GM19025 (cell line): ENCODE measurements around the gene SEPTIN5.
A peak's percentile ranks its signal among the peaks of the same experiment; 100 is the strongest.

Experiments
- ATAC-seq: cut with Tn5 transposase; IDR thresholded peaks from one replicate; pipeline ENCODE4 v1.9.1; 2021; ENCODE audit warnings: mild to moderate bottlenecking, low read depth, moderate library complexity; ENCODE audit not compliant: unreplicated experiment

SEPTIN5 gene

DNA sequence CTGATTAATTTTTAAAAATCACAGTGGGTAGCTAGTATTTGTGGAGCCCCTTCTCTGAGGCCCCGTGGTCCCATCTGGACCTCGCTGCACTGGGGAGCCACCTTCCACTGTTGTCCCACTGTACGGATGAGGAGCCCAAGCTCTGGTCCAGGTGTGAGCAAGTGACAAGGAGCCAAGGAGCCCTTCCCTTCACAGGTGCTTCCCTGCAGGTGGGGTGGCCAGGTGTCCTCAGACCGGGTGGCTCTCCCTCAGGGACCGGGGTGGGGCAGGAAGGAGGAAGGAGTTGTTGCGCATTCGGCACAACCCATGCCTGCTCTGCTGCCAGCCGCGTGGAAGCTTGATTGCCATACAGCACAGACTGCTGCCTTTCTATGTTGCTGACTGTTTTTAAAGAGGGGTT is 10.4 kb upstream of the SEPTIN5 start:
- ATAC-seq: no peak

DNA sequence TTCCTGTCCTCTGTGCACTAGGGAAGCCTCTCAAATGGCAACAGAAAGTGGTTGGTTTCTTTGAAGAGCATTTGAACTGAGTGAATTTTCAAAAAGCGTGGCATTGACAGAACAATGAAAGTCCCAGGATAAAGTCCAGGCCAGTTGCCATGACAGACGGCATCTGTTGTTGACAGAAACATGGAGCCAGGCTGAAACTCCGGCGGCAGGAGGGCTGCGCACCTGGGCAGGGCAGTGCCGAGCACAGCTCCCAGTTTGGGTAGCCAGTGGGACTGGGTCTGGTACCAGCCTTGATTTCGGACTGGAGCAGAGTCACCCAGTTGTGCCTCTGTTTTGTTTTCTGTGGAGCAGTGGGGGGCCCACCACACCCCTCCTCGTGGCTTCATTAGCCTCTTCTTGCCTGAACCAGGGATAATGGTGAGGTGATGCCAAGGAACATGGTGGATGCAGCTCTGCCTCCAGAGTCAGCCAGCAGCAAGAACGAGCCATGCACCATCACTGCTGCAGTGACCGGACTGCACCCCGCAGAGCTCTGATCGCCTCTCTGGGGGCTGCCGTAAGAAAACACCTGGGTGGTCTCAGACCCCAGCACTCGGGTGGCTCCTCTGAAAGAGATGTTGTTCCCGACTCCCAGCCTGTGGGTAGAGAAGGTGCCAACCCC is 9.8 kb upstream of the SEPTIN5 start:
- ATAC-seq: no peak

DNA sequence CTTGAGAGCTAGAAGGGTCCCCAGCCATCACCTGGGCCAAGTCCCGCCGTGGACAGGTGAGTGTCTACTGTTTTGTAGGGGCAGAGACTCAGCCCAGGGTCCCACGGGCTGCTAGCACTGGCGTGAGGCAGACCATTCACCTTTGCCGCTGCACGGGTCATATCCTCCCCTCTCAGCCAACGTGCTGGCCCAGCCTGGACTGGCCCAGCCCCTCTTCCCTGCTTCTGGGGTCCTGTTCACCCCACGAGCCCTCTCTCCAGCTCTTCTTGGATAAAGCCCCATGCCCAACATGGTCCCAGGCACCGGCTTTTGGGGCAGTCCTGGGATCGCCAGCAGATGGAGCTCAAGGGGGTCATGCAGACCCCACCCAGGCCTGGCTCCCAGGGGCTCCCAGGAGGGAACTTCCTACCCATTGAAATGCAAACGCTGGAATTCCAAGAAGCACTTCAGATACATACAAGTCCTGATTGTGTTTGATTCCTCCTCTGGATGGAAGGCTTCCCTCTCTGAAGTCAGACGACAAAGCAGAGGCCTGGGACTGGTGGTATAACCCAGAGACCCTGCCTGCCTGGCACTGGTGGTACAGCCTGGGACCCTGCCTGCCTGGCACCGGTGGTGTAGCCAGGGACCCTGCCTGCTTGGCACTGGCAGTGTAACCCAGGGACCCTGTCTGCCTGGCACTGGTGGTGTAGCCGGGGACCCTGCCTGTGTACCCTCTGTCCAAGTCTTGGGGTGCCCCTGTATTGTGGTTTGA is 8.9 kb upstream of the SEPTIN5 start:
- ATAC-seq: no peak

DNA sequence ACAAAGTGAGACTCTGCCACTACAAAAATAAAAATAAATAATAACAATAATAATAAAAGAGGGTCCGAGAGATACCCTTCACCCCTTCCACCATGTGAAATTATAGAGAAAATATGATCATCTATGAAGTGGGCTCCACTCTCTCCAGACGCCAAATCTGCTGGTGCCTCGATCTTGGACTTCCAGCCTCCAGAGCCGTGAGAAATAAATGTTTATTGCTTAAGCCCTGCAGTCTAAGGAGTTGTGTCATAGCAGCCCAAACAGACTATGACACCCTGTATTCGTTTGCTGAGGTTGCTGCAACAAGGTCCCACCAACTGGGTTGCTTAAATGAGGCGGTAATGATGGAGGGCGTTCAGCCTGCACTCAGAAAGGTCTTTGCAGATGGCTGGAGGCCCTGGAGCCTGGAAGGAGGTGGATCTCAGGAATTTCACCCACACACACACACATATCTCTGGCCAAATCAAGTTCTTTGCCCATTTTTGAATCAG is 7.6 kb upstream of the SEPTIN5 start:
- ATAC-seq: no peak

DNA sequence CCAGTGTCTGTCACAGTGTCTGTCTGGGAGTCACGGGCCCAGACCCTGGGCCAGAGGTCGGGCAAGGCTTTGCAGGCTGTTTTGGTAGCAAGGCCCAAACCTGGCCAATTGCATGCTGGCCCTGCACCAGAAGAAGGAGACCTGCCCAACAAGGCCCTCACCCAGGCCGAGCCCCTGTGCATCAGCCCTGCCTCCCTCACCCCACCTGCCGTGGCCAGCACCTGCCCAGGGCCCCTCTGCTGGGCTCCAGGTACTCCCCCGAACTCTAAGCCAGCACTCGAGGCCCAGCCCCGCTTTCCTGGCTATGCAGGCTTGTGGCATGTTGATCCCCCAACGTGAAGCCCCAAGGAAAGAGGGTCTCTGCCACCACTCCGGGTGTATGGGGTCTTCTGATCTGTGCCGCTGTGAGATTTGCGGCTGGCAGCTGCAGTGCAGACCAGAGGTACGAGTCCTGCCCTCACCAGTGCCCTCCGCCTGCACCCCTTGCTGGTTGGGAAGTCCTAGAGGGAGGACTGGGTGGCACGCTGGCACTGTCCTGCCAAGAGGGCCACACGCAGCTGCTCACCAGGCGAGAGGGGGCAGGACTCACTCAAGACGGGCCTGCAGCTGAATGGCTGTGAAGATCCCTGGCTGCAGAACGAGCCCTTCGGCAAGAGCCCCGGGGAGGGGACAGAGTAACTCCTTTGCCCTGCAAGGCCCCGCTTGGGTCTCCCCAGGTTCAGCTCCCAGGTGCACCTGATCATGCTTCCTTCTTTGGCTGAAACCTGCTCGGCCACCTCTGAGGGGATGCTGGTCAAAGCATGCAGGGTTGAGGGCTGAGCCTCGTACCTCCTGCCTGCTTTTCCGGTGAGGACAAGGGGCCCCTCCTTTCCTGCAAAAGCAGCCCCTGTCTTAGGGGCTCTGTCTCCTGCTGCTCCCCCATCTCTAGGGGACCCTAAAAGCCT is 6.7 kb upstream of the SEPTIN5 start:
- ATAC-seq: no peak

DNA sequence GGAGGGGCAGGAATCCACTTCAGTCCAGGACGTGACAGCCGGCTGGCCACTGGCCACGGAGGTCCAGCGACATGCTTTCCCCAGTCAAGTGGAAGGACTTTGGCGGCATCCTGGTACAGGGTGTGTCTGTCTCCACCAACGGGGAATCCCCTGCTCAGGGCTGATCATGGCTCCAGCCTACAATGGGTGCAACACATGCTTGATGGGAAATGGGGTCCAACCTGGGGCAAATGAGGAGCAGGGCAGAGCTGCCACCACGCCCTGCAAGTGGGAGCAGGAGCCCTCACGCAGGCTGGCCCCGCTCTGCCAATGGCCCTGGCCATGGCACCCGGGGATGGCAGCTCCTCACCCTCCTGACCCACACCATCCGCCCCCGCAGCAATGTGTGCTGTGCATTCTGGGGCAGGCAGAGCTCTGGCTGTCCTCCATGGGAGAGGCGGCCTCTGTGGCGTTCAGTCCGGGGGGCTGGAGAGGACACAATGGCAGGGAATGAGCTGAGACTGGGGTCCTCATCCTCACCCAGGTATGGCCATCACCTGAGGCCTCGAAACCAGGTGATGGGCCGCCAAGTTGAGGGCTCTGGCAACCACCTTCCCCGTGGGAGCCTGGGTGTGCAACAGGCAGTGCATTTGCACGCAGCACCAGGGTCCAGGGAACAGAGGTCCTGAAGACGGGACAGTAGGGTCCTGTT is 5.8 kb upstream of the SEPTIN5 start:
- ATAC-seq: no peak

DNA sequence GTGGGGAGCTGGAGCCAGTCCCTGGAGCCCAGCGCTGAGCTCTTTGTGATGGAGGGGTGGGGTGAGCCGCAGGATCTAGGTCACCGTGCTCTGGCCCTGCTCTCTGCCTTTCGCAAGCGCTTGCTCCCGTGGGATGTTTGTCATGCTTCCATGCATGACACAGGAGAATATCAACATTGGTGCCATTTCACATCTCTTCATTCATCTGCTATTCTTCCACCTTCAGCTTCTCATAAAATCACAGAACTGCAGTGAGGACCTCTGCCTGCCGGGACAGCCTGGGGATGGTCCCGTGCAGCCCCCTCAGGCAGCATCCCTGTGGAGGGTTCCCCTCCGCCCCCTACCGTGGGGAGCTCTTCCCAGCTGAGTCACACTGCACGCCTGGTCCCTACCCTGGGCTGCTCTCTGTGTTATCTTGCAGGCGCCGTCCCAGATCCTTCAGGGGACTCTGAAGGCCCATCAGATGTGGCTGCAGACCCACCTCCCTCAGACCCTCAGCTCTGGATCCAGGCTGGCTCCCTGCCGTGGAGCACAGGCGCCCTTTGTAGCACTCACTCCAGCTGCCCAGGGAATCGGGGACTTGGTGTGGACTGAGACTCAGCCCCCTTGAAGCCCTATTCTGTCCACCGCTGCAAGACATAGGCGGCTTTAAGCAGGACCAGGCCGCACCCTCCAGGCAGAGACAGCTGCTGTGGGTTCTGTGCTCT is 5.1 kb upstream of the SEPTIN5 start:
- no peak for ATAC-seq

DNA sequence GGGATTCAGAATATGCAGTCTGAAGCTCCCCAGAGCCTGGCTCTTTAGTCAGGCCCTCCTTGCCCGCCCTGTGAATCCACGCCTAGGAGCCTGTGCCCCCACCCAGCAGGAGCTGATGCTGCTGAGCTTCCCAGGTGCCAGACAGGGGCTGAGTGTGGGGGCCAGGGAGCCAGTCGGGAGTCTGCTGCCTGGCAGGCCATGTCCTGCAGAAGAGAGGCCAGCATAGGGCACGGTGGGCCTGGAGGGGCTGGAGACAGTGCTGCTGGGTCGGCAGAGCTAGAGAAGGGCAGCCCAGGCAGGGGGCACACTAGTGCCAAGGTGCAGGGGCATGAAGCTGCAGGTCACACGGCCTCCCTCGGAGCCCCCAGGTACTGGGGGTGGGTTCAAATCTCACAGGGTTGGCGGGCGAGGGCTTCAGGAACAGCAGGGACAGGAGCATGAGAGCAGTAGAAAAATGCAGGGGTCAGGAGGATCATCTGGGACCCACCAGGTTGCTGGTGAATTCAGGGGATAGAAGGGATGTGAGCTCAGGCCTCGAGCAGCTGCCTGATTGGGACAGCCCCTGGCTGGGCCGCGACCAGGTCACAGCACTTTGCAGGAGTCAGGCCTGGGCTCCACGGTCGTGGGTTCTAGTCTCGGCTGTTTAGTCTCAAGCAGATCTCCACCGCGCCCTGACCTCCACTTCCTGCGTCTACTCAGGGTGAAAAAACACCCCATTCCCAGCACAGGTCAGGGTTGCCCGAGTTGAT is 4.1 kb upstream of the SEPTIN5 start:
- ATAC-seq: no peak

DNA sequence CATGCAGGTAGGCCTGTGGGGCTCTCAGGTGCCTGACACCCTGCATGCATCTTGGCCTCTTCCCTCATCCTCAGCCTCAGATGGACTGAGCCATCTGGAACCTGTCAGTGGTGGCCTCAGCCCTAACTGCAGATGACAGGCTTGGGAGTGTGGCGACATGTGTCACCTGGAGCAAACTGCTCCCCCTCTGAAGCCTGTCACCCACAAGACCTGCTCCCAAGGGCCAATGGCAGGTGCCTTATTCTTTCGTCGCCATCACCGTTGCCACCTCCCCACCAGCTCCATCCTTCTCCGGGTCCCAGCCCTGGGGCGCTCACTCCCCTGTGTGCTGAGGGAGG is 3.6 kb upstream of the SEPTIN5 start:
- no peak for ATAC-seq

DNA sequence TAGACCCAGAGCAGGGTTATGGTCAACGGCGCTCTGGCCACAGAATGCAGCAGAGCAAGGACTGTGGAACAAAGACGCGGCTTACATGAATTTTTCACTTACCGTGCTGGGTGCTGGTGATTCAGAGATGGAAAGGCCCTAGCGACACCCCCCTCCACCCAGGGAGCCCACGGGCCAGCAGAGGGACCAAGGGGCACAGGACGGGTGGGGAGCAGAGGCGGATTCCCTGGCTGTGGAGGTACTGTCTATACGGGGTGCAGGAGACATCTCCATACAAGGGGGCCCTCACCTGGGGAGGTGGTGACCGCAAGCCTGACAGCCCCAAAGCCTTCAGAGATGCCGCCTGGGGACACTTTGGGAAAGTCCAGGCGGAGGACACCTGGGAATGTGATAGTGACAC is 1.1 kb upstream of the SEPTIN5 start:
- ATAC-seq: no peak

DNA sequence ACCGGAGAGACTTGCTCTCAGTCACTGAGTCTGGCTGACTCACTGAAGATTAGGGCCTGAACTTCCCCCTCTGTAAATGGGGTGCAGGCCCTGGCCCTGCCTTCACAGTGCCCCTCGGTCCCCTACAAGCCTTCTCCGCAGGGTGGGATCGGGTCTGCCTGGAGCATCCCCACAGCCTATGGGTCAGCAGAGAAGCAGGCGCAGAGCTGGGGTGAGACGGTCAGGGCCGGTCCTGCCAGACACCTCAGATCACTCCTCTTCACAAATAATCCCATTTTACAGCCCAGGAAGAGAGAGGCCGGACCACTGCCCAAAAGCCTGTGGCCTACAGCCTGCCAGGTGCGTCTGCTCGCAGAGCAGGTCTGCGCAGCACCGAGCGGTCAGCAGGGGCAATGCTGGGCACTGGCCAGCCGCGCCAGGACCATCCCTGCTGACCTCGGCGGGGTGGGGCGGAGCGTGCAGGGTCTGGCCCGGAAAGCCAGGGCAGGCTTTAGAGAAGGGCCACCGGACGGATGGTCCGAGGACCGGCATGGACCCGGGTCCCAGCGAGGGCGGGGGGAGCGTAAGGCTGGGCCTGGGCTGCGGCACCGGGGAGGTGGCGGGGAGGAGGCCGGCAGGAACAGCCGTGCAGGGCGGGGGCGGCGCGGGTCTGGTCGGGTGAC is 522 bp upstream of the SEPTIN5 start:
- no peak for ATAC-seq

DNA sequence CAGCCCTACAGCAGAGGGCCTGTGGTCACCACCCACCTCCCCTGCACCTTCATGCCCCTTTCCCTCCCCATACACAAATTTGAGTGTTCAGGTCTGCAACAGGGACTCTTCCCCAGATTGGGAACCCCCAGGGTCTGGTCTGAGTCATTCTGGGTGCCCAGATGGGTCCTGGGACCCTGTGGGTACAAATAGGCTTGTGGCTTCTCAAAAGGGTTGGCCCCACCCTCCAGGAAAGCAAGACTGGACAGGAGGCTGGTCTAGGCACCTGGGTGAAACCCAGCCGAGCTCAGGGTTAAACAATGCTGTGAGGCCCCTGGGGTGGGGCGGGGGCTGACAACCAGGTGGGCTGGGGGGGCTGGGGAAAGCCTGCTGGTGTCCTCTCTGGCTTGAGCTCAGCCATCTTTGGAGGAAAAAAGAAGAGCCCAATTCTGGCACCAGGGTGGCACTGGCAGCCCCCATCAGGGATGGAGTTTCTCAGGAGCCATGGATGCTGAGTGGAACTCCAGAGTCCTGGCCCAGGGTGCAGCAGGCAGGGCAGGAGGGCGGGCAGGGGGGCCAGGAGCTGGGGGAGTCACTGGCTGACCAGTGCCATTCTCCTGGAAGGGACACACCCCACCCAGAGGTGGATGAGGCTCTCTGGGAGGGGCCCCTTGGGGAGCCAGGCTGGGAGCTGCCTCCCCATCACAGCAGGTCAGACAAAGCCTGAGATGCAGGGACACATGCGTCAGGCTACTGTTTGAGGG is 1.1 kb downstream of the SEPTIN5 start:
- no peak for ATAC-seq

DNA sequence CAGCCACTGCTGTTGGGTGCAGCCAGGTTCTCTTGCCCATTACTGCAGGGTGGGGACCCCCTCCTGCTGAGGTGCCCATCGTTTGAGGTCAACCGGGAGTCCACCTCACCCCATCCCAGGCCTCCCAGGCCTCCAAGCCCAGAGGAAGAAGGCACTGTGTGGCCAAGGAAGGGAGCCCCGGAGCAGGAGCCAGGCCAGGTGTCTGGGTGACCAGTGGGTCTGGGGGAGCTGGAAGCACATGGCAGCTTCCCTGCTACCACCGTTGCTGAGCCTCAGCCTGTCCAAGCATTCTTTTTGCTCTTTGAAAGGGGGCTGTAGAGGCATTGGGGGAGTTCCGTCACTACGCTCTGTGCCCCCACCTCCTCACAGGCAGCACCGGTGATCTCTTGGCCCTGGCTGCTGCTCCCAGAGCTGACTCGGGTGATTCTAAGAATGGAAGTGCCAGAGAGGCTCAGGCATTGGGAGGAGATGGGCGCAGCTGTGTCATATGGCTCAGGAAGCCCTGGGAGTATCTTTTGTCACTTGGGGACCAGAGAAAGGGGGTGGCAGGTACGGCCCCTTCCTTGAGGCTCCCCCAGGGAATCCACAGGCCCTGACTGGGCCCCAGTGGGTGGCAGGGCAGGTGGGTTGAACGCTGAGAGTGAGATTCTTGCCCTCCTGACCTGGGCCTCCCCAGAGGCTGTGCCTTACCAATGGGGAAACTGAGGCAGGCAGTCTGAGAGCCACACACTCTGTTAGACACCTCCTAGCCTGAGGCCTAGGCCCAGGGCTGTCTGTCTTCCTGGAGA is 1.9 kb downstream of the SEPTIN5 start:
- no peak for ATAC-seq

DNA sequence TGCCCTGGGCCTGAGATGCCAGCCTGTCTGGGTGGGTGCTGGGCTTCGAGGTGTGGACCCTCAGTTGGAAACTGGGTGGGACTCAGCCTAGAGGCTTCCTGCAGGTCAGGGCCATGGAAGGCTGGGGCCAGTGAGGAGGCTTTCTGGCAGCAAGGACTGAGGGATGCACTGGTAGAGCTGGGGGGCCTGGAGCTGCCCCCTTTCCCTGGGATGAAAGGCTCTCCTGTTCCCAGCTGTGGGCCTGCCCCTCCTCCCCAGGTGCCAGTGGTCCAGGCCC is 2.5 kb downstream of the SEPTIN5 start:
- no peak for ATAC-seq

DNA sequence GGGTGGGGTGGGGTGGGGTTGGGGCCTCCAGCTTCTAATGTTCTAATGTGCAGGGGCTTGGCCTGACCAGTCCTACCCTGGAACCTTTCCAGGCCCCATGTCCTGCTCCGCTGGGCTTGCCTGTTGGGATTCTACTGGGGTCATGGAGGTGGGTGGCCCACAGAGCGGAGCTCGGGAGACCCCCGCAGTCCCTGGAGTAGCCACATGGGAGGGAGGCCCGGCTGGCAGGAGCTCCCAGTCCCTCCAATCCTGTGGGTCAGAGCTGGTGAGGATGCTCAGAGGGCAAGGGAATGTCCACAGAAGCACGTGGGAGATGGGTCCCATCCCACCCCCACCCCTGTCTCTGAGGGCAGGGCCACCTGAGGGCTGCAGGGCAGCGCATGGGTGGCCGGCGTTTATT is 2.9 kb downstream of the SEPTIN5 start:
- no peak for ATAC-seq

DNA sequence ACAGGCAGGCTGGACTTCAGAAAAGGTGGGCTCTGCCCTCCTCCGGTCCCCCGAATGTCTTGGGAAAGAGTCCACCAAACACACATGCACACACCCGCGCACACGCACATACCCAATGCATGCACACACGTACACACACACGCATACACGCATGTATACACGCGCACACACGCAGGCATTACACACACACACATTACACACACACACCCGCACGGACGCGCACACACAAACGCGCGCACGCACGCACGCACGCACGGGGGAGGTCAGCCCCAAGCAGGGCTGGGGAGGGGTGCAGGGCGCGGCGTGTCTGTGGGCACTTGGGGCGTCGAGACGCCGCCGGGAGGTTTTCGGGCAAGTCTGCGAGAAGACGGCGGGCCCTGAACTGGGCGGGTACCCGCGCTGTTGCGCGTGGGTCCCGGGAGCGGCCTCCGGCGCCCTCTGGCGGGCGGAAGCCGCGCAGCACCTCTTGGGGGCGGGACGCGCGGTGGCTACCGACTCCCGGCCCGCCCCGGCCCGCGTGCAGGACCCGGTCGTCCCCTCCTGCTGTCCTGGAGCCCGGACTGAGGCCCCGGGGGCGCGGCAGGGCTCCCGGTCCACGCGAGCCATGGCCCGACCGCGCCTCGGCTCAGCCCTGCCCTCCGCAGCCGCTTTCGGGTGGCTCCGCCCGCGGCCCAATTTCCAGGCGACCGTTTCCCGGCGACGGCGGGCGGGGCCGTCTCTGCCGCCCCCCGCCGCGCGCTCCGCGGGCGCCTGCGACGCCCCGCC is 3.6 kb downstream of the SEPTIN5 start:
- ATAC-seq: peak; percentile 68
